ENCODE measurements around the gene GREM2.

DNA sequence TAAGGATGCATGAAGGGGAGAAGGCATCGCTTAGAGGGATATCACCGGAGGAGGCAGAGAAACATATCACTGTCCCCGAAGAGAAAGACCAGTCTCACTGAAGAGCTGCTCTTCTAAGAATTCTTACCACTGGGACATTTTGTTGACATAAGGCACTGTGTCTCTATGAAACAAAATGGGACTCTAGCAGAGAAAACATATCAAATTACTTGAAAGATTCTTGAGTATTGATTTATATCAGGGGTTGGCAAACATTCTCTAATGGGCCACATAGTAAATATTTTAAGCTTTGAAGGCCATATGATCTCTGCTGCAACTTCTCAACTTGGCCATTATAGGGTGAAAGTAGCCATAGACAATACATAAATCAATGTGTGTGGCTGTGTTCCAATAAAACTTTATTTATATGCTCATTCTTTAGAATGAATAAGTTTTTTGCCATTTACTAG, 41.0 kb upstream of the GREM2 start:
- TF ChIP-seq EZH2 (IDR thresholded peaks at IDR 0.05; ENCODE audit: borderline replicate concordance, control insufficient read depth, low read depth, low read length), result no peak
- TF ChIP-seq POU2F2 (IDR thresholded peaks at IDR 0.05; ENCODE audit: borderline replicate concordance, low read depth, low read length), result no peak
- no peak for TF ChIP-seq NFIC (IDR thresholded peaks at IDR 0.05; ENCODE audit: low read depth, low read length)
- TF ChIP-seq, protein P1, sequence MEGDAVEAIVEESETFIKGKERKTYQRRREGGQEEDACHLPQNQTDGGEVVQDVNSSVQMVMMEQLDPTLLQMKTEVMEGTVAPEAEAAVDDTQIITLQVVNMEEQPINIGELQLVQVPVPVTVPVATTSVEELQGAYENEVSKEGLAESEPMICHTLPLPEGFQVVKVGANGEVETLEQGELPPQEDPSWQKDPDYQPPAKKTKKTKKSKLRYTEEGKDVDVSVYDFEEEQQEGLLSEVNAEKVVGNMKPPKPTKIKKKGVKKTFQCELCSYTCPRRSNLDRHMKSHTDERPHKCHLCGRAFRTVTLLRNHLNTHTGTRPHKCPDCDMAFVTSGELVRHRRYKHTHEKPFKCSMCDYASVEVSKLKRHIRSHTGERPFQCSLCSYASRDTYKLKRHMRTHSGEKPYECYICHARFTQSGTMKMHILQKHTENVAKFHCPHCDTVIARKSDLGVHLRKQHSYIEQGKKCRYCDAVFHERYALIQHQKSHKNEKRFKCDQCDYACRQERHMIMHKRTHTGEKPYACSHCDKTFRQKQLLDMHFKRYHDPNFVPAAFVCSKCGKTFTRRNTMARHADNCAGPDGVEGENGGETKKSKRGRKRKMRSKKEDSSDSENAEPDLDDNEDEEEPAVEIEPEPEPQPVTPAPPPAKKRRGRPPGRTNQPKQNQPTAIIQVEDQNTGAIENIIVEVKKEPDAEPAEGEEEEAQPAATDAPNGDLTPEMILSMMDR (IDR thresholded peaks at IDR 0.05 in 2 of 3, conservative IDR thresholded peaks at IDR 0.05 in 1 of 3; ENCODE audit: control insufficient read depth in 2 of 3, extremely low read depth in 1 of 3, insufficient read depth in 1 of 3, low read depth in 3 of 3, low read length in 3 of 3), result no peak
- TF ChIP-seq EGR1 (IDR thresholded peaks at IDR 0.05; ENCODE audit: borderline replicate concordance in 1 of 2, low read depth in 2 of 2, low read length in 2 of 2), result no peak
- TF ChIP-seq, protein P2, sequence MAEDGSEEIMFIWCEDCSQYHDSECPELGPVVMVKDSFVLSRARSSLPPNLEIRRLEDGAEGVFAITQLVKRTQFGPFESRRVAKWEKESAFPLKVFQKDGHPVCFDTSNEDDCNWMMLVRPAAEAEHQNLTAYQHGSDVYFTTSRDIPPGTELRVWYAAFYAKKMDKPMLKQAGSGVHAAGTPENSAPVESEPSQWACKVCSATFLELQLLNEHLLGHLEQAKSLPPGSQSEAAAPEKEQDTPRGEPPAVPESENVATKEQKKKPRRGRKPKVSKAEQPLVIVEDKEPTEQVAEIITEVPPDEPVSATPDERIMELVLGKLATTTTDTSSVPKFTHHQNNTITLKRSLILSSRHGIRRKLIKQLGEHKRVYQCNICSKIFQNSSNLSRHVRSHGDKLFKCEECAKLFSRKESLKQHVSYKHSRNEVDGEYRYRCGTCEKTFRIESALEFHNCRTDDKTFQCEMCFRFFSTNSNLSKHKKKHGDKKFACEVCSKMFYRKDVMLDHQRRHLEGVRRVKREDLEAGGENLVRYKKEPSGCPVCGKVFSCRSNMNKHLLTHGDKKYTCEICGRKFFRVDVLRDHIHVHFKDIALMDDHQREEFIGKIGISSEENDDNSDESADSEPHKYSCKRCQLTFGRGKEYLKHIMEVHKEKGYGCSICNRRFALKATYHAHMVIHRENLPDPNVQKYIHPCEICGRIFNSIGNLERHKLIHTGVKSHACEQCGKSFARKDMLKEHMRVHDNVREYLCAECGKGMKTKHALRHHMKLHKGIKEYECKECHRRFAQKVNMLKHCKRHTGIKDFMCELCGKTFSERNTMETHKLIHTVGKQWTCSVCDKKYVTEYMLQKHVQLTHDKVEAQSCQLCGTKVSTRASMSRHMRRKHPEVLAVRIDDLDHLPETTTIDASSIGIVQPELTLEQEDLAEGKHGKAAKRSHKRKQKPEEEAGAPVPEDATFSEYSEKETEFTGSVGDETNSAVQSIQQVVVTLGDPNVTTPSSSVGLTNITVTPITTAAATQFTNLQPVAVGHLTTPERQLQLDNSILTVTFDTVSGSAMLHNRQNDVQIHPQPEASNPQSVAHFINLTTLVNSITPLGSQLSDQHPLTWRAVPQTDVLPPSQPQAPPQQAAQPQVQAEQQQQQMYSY (CRISPR knock-in tag; IDR thresholded peaks at IDR 0.05), result no peak
- no peak for TF ChIP-seq SREBF2 (IDR thresholded peaks at IDR 0.05; ENCODE audit: low read length)

Data from GM12878 (cell line).